CD4-positive, CD25-positive, alpha-beta regulatory T cell (primary cell): Measurements from ENCODE around the gene TBL1X. TPM values are rescaled to one million over a fixed set of nuclear protein-coding genes. Genes with fewer than 3 reads are reported as not detected.

Source experiments
- ATAC-seq, 2 donors: fragments of 150-1000 bp; cut with Tn5 transposase; one replicate each; pipeline ENCODE4 v1.10.0; 2021; ENCODE audit warnings: low read depth in 2 of 2, moderate number of reproducible peaks in 2 of 2, moderate library complexity in 1 of 2
- DNase-seq, 3 donors: peaks; one replicate each; pipeline versions ENCODE4 v3.0.0 to v3.0.0-alpha.2; 2012 to 2022; ENCODE audit warnings: mixed read lengths in 1 of 3
- H3K27ac ChIP-seq: one replicate; pipeline ENCODE4 v1.7.0; 2013; ENCODE audit warnings: mild to moderate bottlenecking, low read length; ENCODE audit not compliant: insufficient read depth, poor library complexity, severe bottlenecking
- H3K27me3 ChIP-seq: one replicate; pipeline ENCODE4 v1.7.0; 2013; ENCODE audit warnings: low read length; ENCODE audit not compliant: control insufficient read depth, insufficient read depth
- H3K36me3 ChIP-seq: one replicate; pipeline ENCODE4 v1.7.0; 2013; ENCODE audit warnings: mild to moderate bottlenecking, low read length, moderate library complexity; ENCODE audit not compliant: control insufficient read depth, insufficient read depth
- H3K4me1 ChIP-seq: 2 replicates; pipeline ENCODE4 v1.7.0; 2013; ENCODE audit warnings: mild to moderate bottlenecking, low read length; ENCODE audit not compliant: insufficient read depth, control insufficient read depth, poor library complexity, severe bottlenecking
- H3K4me3 ChIP-seq: one replicate; pipeline ENCODE4 v1.7.0; 2013; ENCODE audit warnings: low read depth, mild to moderate bottlenecking, low read length, moderate library complexity
- H3K9me3 ChIP-seq, 2 experiments: 1 replicate in 1 of 2; 2 replicates in 1 of 2; pipeline ENCODE4 v1.7.0; 2013; ENCODE audit warnings: low read length in 2 of 2, mild to moderate bottlenecking in 1 of 2, moderate library complexity in 1 of 2; ENCODE audit not compliant: control insufficient read depth in 2 of 2
- H3K27ac Mint-ChIP-seq, 3 donors: one replicate each; pipeline ENCODE4 v1.8.0; 2020 to 2022; ENCODE audit warnings: mild to moderate bottlenecking in 3 of 3, mixed read lengths in 3 of 3, moderate library complexity in 2 of 3
- H3K27me3 Mint-ChIP-seq: one replicate; pipeline ENCODE4 v1.8.0; 2022; ENCODE audit warnings: mild to moderate bottlenecking, mixed read lengths
- H3K36me3 Mint-ChIP-seq: one replicate; pipeline ENCODE4 v1.8.0; 2020; ENCODE audit warnings: mixed read lengths
- H3K4me1 Mint-ChIP-seq, 4 donors: one replicate each; pipeline ENCODE4 v1.8.0; 2020 to 2022; ENCODE audit warnings: mixed read lengths in 4 of 4, mild to moderate bottlenecking in 1 of 4
- H3K4me3 Mint-ChIP-seq, 4 donors: one replicate each; pipeline ENCODE4 v1.8.0; 2020 to 2022; ENCODE audit warnings: mild to moderate bottlenecking in 4 of 4, mixed read lengths in 4 of 4, moderate library complexity in 3 of 4
- H3K9me3 Mint-ChIP-seq, 7 donors: one replicate each; pipeline ENCODE4 v1.8.0; 2020 to 2022; ENCODE audit warnings: mixed read lengths in 7 of 7, mild to moderate bottlenecking in 3 of 7, moderate library complexity in 2 of 7
- polyA plus RNA-seq, 4 donors: library from polyadenylated mRNA; unstranded; fragments of 300-500 nt; fragmentation: Illumina TruSeq; gene quantifications; one replicate each; pipeline ENCODE4 v1.2.3, GENCODE V29; 2021
- total RNA-seq: library from RNA; stranded (reverse); gene quantifications from one replicate; pipeline ENCODE4 v1.2.3, GENCODE V29; 2022

TBL1X gene
- total and polyA plus RNA-seq, 5 donors from 2014 or later = 6.7 to 23.4 (median 14.5) TPM

DNA sequence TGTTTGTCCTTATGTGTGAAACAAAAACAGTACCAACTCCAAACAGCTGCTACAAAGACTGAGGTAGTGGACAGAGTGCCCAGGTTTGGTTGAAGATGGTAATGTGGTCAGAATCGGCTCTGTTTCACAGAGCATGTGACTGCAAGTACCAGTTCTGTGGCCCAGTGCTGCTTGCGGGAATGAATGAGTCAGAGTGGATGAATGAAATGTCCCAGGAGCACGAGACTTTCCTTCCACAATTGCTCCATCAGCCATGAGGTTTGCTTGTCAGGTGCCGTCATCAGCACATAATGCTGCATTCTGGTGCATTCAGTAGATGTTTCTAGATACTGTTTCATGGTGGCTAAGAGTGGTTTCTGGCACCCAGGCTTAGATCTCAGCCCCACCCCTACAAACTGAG lies 216.6 kb downstream of the TBL1X start:
- Histone ChIP-seq H3K27me3 (no peaks in the 10 kb centered on the region), H3K27ac (no peak overlapping the region), H3K36me3 (no peaks in the 10 kb centered on the region), H3K4me1 (peaks cover 6% of the 10 kb centered on the region), H3K4me3 (no peak overlapping the region), H3K9me3 (no peaks in the 10 kb centered on the region)
- Mint-ChIP-seq H3K36me3 (peaks cover 13% of the 10 kb centered on the region), H3K9me3 (peaks cover 0 to 2% (median 0%) of the 10 kb centered on the region in 7 donors), H3K4me1 (peaks cover 0 to 20% (median 16%) of the 10 kb centered on the region in 4 donors), H3K27ac (peak overlapping the region in 1 of 3 donors; percentile 14), H3K4me3 (no peak overlapping the region), H3K27me3 (no peaks in the 10 kb centered on the region)
- DNase-seq (no peak), ATAC-seq (no peak)

DNA sequence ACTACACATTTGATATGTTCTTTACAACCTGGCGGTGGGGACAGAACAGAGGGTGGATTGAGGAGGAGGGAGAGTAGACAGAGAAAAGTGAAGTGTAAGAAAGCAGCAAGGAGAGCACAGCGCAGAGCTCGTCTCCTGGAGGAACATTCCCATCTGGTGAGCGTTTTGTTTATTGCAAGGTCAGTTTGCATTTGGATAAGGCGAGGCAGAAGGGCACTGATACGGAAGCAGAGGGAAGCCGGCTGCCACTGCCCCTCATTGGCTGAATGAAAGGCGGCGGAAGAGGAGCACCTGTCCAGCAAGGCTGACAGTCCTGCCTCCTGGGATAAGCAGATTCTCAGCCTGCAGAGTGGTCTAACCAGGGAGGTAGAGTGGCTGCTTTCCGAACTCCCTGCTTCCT lies 217.6 kb downstream of the TBL1X start:
- ATAC-seq (no peak), DNase-seq (no peak)
- Mint-ChIP-seq H3K9me3 (peaks cover 0 to 2% (median 0%) of the 10 kb centered on the region in 7 donors), H3K4me1 (peaks cover 0 to 12% (median 7%) of the 10 kb centered on the region in 4 donors), H3K4me3 (no peak overlapping the region), H3K36me3 (peaks cover 20% of the 10 kb centered on the region), H3K27ac (no peak overlapping the region), H3K27me3 (no peaks in the 10 kb centered on the region)
- peaks cover 4% of the 10 kb centered on the region for H3K4me1 ChIP-seq
- H3K9me3 ChIP-seq = no peaks in the 10 kb centered on the region
- no peaks in the 10 kb centered on the region for H3K36me3 ChIP-seq
- H3K4me3 ChIP-seq = no peak overlapping the region
- no peak overlapping the region for H3K27ac ChIP-seq
- no peaks in the 10 kb centered on the region for H3K27me3 ChIP-seq

DNA sequence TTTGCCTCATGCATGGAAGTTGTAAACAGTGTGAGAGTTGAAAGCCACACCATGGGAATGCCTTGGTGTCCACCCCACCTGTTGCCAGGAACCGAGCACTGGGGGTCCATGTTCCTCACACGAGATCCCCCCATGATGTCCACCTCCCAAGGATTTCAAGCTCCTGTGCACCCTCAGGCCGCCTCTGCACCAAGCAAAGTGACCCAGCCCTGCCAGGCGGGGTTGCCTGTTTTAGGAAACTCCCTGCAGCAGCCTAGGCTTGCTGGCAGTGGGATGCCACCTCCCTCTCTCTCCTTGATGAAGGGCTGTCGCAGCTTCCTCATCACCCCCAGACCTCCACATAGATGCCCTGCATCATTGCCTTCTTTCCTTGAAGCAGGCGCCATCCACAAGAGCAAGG lies 218.0 kb downstream of the TBL1X start:
- no peak for DNase-seq
- H3K27ac Mint-ChIP-seq = no peak overlapping the region

DNA sequence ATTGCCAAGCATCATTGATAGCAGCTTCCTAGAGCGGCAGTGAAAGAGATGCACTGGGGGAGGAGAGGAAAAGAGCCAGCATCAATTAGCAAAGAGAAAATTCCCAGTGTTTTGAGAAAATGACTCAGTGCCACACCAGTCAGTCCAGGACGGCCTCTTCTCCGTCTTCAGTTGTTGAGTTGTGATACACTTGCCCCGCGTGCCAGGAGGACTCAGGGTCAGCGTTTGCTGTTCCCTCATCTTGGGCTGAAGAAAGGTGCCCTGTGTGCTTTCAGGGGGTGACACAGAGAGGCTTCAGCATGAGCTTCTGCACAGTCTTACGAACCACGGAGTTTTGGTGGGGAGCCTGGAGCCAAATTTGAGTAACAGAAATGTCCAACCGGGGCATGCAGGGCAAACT lies 218.5 kb downstream of the TBL1X start:
- Histone ChIP-seq H3K4me1 (no peaks in the 10 kb centered on the region), H3K27ac (no peak overlapping the region), H3K36me3 (no peaks in the 10 kb centered on the region), H3K27me3 (no peaks in the 10 kb centered on the region), H3K9me3 (no peaks in the 10 kb centered on the region), H3K4me3 (no peak overlapping the region)
- peaks cover 0 to 5% (median 2%) of the 10 kb centered on the region in 4 donors for H3K4me1 Mint-ChIP-seq
- H3K27ac Mint-ChIP-seq = no peak overlapping the region
- no peaks in the 10 kb centered on the region for H3K27me3 Mint-ChIP-seq
- ATAC-seq = no peak
- no peak for DNase-seq
- peaks cover 20% of the 10 kb centered on the region for H3K36me3 Mint-ChIP-seq
- no peak overlapping the region for H3K4me3 Mint-ChIP-seq
- H3K9me3 Mint-ChIP-seq = peaks cover 0 to 2% (median 0%) of the 10 kb centered on the region in 7 donors

More for the DNA sequence above, 218.0 kb downstream of the TBL1X start:
- H3K27ac ChIP-seq = no peak overlapping the region
- Mint-ChIP-seq H3K4me1 (peaks cover 0 to 8% (median 3%) of the 10 kb centered on the region in 4 donors), H3K36me3 (peaks cover 20% of the 10 kb centered on the region), H3K4me3 (no peak overlapping the region), H3K27me3 (no peaks in the 10 kb centered on the region), H3K9me3 (peaks cover 0 to 2% (median 0%) of the 10 kb centered on the region in 7 donors)
- no peak for ATAC-seq
- H3K4me3 ChIP-seq = no peak overlapping the region
- no peaks in the 10 kb centered on the region for H3K36me3 ChIP-seq
- peaks cover under 1% of the 10 kb centered on the region for H3K4me1 ChIP-seq
- H3K27me3 ChIP-seq = no peaks in the 10 kb centered on the region
- H3K9me3 ChIP-seq = no peaks in the 10 kb centered on the region

DNA sequence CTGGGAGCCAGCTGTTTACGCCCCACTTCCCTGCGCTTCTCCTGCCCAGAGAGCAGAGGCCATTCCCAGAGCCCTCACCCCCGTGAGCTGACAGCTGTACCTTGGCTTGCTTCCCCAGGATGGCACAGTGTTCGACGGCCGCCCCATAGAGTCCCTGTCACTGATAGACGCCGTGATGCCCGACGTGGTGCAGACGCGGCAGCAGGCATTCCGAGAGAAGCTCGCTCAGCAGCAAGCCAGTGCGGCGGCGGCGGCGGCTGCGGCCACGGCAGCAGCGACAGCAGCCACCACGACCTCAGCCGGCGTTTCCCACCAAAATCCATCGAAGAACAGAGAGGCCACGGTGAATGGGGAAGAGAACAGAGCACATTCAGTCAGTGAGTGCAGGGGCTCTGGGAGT lies 223.0 kb downstream of the TBL1X start:
- H3K4me3 ChIP-seq = no peak overlapping the region
- no peaks in the 10 kb centered on the region for H3K9me3 ChIP-seq
- peaks cover 0 to 2% (median 0%) of the 10 kb centered on the region in 7 donors for H3K9me3 Mint-ChIP-seq
- H3K4me1 ChIP-seq = no peaks in the 10 kb centered on the region
- H3K27me3 Mint-ChIP-seq = no peaks in the 10 kb centered on the region
- H3K4me3 Mint-ChIP-seq = no peak overlapping the region
- peaks cover 34% of the 10 kb centered on the region for H3K36me3 Mint-ChIP-seq
- H3K27ac Mint-ChIP-seq = no peak overlapping the region
- H3K36me3 ChIP-seq = peaks cover 8% of the 10 kb centered on the region
- ATAC-seq = no peak
- no peak for DNase-seq
- no peaks in the 10 kb centered on the region for H3K27me3 ChIP-seq
- no peak overlapping the region for H3K27ac ChIP-seq
- H3K4me1 Mint-ChIP-seq = peaks cover 0 to 4% (median under 1%) of the 10 kb centered on the region in 4 donors

DNA sequence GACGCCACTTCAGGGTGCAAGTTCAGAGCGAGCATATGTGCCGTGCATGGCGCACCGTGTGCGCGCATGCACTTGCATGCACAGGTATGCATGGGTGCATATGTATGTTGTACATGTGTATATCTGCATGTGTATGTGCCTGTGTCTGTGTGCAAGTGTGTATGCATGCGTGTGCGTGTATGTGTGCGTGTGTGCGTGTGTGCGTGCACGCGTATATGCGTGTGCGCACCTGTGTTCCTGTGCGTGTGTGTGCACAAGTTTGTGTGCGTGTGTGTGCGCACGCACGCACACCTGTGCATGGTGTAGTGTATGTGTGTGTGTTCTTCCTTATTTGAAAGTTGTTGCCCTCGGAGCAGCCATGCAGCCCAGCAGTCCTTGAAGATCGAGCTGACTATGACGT lies 224.0 kb downstream of the TBL1X start:
- no peak overlapping the region for H3K27ac ChIP-seq
- no peaks in the 10 kb centered on the region for H3K4me1 ChIP-seq
- Mint-ChIP-seq H3K27me3 (no peaks in the 10 kb centered on the region), H3K9me3 (peaks cover 0 to 2% (median 0%) of the 10 kb centered on the region in 7 donors), H3K27ac (no peak overlapping the region), H3K4me3 (no peak overlapping the region), H3K4me1 (peaks cover 0 to 12% (median under 1%) of the 10 kb centered on the region in 4 donors), H3K36me3 (peaks cover 38% of the 10 kb centered on the region)
- H3K4me3 ChIP-seq = no peak overlapping the region
- no peak for ATAC-seq
- no peaks in the 10 kb centered on the region for H3K9me3 ChIP-seq
- no peak for DNase-seq
- peaks cover 8% of the 10 kb centered on the region for H3K36me3 ChIP-seq
- H3K27me3 ChIP-seq = no peaks in the 10 kb centered on the region

DNA sequence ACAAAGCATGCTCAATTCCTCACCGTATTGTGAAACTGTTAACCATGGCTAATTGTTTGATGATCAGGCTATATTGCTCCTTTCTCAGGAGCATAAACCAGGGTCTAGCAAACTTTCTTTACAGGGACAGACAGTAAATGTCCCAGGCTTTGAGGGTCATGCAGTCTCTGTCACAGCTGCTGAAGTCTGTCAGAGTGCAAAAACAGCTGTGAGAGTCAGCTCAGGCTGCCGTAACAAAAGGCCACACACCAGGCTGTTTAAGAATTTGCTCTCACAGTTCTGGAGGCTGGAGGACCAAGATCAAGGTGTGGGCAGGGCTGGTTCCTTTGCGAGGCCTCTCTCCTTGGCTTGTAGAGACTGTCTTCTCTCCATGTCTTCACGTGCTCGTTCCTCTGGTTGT lies 225.2 kb downstream of the TBL1X start:
- H3K4me3 ChIP-seq = no peak overlapping the region
- H3K27ac ChIP-seq = no peak overlapping the region
- H3K27me3 ChIP-seq = no peaks in the 10 kb centered on the region
- H3K27me3 Mint-ChIP-seq = no peaks in the 10 kb centered on the region
- H3K27ac Mint-ChIP-seq = peak overlapping the region in 1 of 3 donors; percentile 42
- peaks cover 8% of the 10 kb centered on the region for H3K36me3 ChIP-seq
- no peak overlapping the region for H3K4me3 Mint-ChIP-seq
- H3K36me3 Mint-ChIP-seq = peaks cover 38% of the 10 kb centered on the region
- peaks cover 0 to 12% (median under 1%) of the 10 kb centered on the region in 4 donors for H3K4me1 Mint-ChIP-seq
- peaks cover 0 to 2% (median 0%) of the 10 kb centered on the region in 7 donors for H3K9me3 Mint-ChIP-seq
- ATAC-seq = no peak
- H3K4me1 ChIP-seq = no peaks in the 10 kb centered on the region
- H3K9me3 ChIP-seq = no peaks in the 10 kb centered on the region
- no peak for DNase-seq

DNA sequence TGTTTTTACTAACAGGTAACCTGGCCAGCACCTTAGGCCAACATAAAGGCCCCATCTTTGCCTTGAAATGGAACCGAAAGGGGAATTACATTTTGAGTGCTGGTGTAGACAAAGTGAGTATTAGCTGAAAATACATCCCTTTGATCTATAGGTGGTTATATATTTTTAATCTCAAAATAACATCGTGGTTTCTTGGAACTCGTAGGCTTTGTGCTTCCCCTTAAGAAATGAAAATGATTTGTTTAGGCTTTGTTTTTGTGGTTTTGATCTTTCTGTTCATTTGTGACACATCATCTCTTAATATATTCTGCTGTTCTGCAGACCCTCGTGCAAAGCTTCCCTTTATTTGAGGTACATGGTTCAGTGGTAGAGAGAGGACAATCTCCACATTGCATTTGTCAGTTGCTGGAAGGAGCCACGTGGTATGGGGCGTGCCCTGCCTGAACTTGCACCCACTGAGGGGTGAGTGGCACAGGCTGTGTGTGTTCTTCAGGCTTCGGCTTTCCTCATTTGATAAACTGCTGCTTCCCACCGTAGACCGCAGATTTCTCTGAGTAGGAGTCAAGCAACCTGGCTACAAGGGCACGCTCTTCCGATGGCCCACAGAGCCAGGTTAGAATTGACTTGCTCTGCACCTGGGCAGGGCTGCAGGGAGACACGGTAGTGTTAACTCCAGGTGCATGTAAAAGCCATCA lies 228.6 kb downstream of the TBL1X start:
- Mint-ChIP-seq H3K9me3 (no peaks in the 10 kb centered on the region), H3K36me3 (peaks cover 34% of the 10 kb centered on the region), H3K27me3 (no peaks in the 10 kb centered on the region), H3K4me3 (no peak overlapping the region), H3K27ac (no peak overlapping the region), H3K4me1 (peaks cover 0 to 12% (median 0%) of the 10 kb centered on the region in 4 donors)
- Histone ChIP-seq H3K27me3 (no peaks in the 10 kb centered on the region), H3K27ac (no peak overlapping the region), H3K4me3 (no peak overlapping the region), H3K36me3 (peaks cover 10% of the 10 kb centered on the region), H3K4me1 (no peaks in the 10 kb centered on the region), H3K9me3 (no peaks in the 10 kb centered on the region)
- peak; percentile 39 to 47 for ATAC-seq
- DNase-seq = peak in 1 of 3 donors; percentile 64
